ENCODE results near the gene FASN. TPM values are rescaled to one million over a fixed set of nuclear protein-coding genes. Genes with fewer than 3 reads are reported as not detected.

The FASN gene
- total RNA-seq, 2 experiments from 2014 or later: 111 to 364 TPM

DNA sequence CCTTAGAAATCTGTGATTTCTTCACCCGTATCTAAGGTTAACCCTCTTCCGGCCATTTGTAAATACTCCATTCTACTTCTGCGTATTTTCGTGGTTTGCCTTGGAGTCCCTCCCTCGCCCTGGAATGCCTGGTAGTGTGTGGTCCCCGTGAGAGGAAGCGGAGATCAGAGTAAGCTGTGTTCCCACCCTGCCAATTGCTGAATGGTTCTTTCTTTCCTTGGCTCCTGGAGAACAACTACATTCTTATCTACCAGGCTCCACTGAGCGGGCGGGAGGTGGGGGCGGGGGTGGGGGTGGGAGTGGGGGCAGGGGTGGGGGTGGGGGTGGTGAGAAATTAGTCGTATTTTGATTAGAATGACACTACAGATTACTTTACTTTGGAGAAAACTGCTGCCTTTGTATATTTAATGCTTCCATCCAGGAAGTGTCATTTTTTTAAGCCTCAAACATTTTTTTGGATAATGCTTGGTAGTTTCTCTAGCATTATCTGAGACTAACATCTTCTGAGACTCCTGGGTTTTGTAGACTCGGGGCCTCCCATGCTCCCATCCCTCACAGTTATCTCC, 20.9 kb upstream of the FASN start:
- POLR2A ChIA-PET: no interaction called here
- intact Hi-C loops (cut with micrococcal nuclease; ENCODE audit: unreplicated experiment): no loop called here

GRCh38 chr17:82118168-82118814, 20.3 kb upstream of the FASN start:
- ChIA-PET CTCF (ENCODE audit: unreplicated experiment) (no interaction called here), POLR2A (no interaction called here)
- Histone ChIP-seq H3K9me3 (ENCODE audit: low read length) (no peaks in the 10 kb centered on the region), H3K27ac (ENCODE audit: low read depth, low read length, poor library complexity, severe bottlenecking) (no peak overlapping the region), H3K79me2 (ENCODE audit: insufficient read depth, low read depth, low read length) (no peaks in the 10 kb centered on the region), H3K36me3 (ENCODE audit: insufficient read depth, low read length) (no peaks in the 10 kb centered on the region), H4K20me1 (ENCODE audit: insufficient read depth, low read length) (no peaks in the 10 kb centered on the region), H3K4me3 (ENCODE audit: low read depth, low read length, poor library complexity, severe bottlenecking) (no peak overlapping the region), H3K4me1 (ENCODE audit: insufficient read depth, low read length, poor library complexity, severe bottlenecking) (peaks cover 7% of the 10 kb centered on the region), H3K9me2 (ENCODE audit: insufficient read depth, low read length) (no peaks in the 10 kb centered on the region), H3K4me2 (ENCODE audit: low read length) (no peak overlapping the region), H2AFZ (ENCODE audit: low read length) (no peak overlapping the region)
- no peak for DNase-seq (ENCODE audit: low spot score)
- no TSS peak for BruUV-seq (replicated peaks)
- no peak for TF ChIP-seq EZH2phosphoT487 (IDR thresholded peaks at IDR 0.05; ENCODE audit: borderline replicate concordance, low read depth, low read length)
- TF ChIP-seq, protein P1, sequence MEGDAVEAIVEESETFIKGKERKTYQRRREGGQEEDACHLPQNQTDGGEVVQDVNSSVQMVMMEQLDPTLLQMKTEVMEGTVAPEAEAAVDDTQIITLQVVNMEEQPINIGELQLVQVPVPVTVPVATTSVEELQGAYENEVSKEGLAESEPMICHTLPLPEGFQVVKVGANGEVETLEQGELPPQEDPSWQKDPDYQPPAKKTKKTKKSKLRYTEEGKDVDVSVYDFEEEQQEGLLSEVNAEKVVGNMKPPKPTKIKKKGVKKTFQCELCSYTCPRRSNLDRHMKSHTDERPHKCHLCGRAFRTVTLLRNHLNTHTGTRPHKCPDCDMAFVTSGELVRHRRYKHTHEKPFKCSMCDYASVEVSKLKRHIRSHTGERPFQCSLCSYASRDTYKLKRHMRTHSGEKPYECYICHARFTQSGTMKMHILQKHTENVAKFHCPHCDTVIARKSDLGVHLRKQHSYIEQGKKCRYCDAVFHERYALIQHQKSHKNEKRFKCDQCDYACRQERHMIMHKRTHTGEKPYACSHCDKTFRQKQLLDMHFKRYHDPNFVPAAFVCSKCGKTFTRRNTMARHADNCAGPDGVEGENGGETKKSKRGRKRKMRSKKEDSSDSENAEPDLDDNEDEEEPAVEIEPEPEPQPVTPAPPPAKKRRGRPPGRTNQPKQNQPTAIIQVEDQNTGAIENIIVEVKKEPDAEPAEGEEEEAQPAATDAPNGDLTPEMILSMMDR (conservative IDR thresholded peaks at IDR 0.05; ENCODE audit: low read length): no peak
- intact Hi-C loops (cut with micrococcal nuclease; ENCODE audit: unreplicated experiment): no loop called here

More for the DNA sequence above, 20.9 kb upstream of the FASN start:
- no peaks in the 10 kb centered on the region for H3K9me3 ChIP-seq (ENCODE audit: low read length)
- DNase-seq (ENCODE audit: low spot score): no peak
- no peak for TF ChIP-seq EZH2phosphoT487 (IDR thresholded peaks at IDR 0.05; ENCODE audit: borderline replicate concordance, low read depth, low read length)
- TF ChIP-seq, protein P1 (conservative IDR thresholded peaks at IDR 0.05; ENCODE audit: low read length): no peak
- no peak overlapping the region for H3K4me2 ChIP-seq (ENCODE audit: low read length)
- no peak overlapping the region for H2AFZ ChIP-seq (ENCODE audit: low read length)
- no peaks in the 10 kb centered on the region for H3K36me3 ChIP-seq (ENCODE audit: insufficient read depth, low read length)
- H3K9me2 ChIP-seq (ENCODE audit: insufficient read depth, low read length): no peaks in the 10 kb centered on the region
- H3K79me2 ChIP-seq (ENCODE audit: insufficient read depth, low read depth, low read length): no peaks in the 10 kb centered on the region
- no peaks in the 10 kb centered on the region for H4K20me1 ChIP-seq (ENCODE audit: insufficient read depth, low read length)
- BruUV-seq (replicated peaks): no TSS peak
- no peak overlapping the region for H3K4me3 ChIP-seq (ENCODE audit: low read depth, low read length, poor library complexity, severe bottlenecking)
- peaks cover 7% of the 10 kb centered on the region for H3K4me1 ChIP-seq (ENCODE audit: insufficient read depth, low read length, poor library complexity, severe bottlenecking)
- CTCF ChIA-PET (ENCODE audit: unreplicated experiment): no interaction called here
- H3K27ac ChIP-seq (ENCODE audit: low read depth, low read length, poor library complexity, severe bottlenecking): no peak overlapping the region
